Hepatocyte (in vitro differentiated cells): Measurements from ENCODE around the gene LIMA1. TPM values are rescaled to one million over a fixed set of nuclear protein-coding genes. Genes with fewer than 3 reads are reported as not detected.

ENCODE experiments used
- DNase-seq: peaks from one replicate; pipeline ENCODE4 v3.0.0-alpha.2; 2016; ENCODE audit warnings: low spot score
- H2AFZ ChIP-seq: fragments of 200-600 bp; sonication (generic); 2 replicates; pipeline ENCODE4 v1.6.0; 2016; ENCODE audit warnings: antibody characterized with exemption, mild to moderate bottlenecking
- H3K27ac ChIP-seq: fragments of 200-600 bp; sonication (generic); 2 replicates; pipeline ENCODE4 v1.5.1; 2016; ENCODE audit warnings: mild to moderate bottlenecking
- H3K27me3 ChIP-seq: fragments of 200-600 bp; sonication (generic); 2 replicates; pipeline ENCODE4 v1.6.1; 2016
- H3K36me3 ChIP-seq: fragments of 200-600 bp; sonication (generic); replicated peaks from 2 replicates; pipeline ENCODE4 v1.5.1; 2016; ENCODE audit warnings: low read depth; ENCODE audit not compliant: insufficient read depth
- H3K4me1 ChIP-seq: fragments of 200-600 bp; sonication (generic); 2 replicates; pipeline ENCODE4 v1.5.1; 2016; ENCODE audit warnings: mild to moderate bottlenecking, moderate library complexity; ENCODE audit not compliant: insufficient read depth
- H3K4me2 ChIP-seq: fragments of 200-600 bp; sonication (generic); 2 replicates; pipeline ENCODE4 v1.6.0; 2016
- H3K4me3 ChIP-seq: fragments of 200-600 bp; sonication (generic); 2 replicates; pipeline ENCODE4 v1.5.1; 2016; ENCODE audit warnings: mild to moderate bottlenecking
- H3K79me2 ChIP-seq: fragments of 200-600 bp; sonication (generic); 2 replicates; pipeline ENCODE4 v1.6.0; 2017; ENCODE audit warnings: mild to moderate bottlenecking
- H3K9me2 ChIP-seq: fragments of 200-600 bp; sonication (generic); replicated peaks from 2 replicates; pipeline ENCODE4 v1.6.0; 2017; ENCODE audit warnings: mild to moderate bottlenecking; ENCODE audit not compliant: insufficient read depth
- H3K9me3 ChIP-seq: fragments of 200-600 bp; sonication (generic); 2 replicates; pipeline ENCODE4 v1.5.1; 2016; ENCODE audit warnings: low read depth, mild to moderate bottlenecking
- H4K20me1 ChIP-seq: fragments of 200-600 bp; sonication (generic); 2 replicates; pipeline ENCODE4 v1.6.0; 2016; ENCODE audit warnings: mild to moderate bottlenecking; ENCODE audit not compliant: insufficient read depth, poor library complexity, severe bottlenecking
- EZH2 ChIP-seq: fragments of 200-600 bp; sonication (generic); IDR thresholded peaks from 2 replicates; pipeline ENCODE4 v1.6.1; 2016; ENCODE audit warnings: antibody characterized with exemption, mild to moderate bottlenecking, borderline replicate concordance
- EZH2phosphoT487 ChIP-seq: fragments of 200-600 bp; sonication (generic); IDR thresholded peaks from one replicate; pipeline ENCODE4 v1.6.1; 2018; ENCODE audit warnings: antibody characterized with exemption, mild to moderate bottlenecking, low read depth, moderate library complexity; ENCODE audit not compliant: unreplicated experiment, severe bottlenecking
- WGBS: methylation state at CpG from one replicate; pipeline ENCODE4 v1.1.6; 2016; ENCODE audit warnings: low lambda C conversion rate; ENCODE audit errors: missing lambda C conversion rate; 5-methylcytosine and 5-hydroxymethylcytosine counted together
- polyA plus RNA-seq: library from polyadenylated mRNA; unstranded; fragments of >200 nt; fragmentation: Nextera tagmentation; extraction: Ambion mirVana; gene quantifications from 2 replicates; pipeline ENCODE4 v1.2.1, GENCODE V29; 2016
- total RNA-seq: library from RNA; depleted of rRNA; stranded (reverse); fragments of >200 nt; gene quantifications from 2 replicates; pipeline ENCODE4 v1.2.3, GENCODE V29; 2014
- TF ChIP-seq, protein P1 (sequence below): fragments of 200-600 bp; sonication (generic); IDR thresholded peaks from 2 replicates; pipeline ENCODE4 v1.5.1; 2016; ENCODE audit warnings: antibody characterized with exemption, mild to moderate bottlenecking; ENCODE audit not compliant: poor library complexity

The LIMA1 gene
- total and polyA plus RNA-seq, 2 experiments from 2014 or later, result 54.8 to 84.4 TPM

DNA sequence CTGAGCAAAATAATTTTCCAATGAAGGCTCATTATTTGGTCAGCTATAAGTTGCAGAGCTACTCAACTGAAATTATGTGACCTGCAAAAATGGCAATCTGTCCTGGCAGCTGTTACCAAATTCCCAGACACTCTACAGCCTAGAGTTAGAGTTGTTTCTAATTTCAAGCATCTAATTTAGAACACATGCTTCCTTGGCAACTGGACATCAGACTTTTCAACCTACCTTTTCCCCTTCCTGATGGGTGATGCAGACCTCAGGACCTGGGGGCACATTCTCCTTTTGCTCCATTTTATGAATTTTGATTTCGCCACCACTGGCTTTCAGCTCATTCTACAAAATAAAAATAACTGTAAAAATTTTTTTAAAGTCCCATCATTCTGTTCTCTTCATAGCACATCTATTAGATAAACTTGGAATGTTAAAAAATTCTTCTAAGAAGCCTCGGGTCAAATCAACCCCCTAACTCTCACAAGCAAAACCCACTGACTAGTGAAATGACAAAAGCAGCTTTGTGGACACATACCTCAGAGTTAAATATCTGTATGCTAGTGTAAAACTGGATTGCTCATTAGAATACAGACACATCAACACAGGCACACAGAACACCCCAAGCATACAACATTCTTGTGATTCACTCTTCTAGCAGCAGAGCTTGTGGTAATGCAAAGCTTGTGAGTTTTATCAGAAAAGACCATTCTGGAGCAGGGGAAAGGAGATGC is 82.6 kb downstream of the LIMA1 start:
- 81% methylated on average over 2 of the region's 2 CpGs for WGBS
- H3K27me3 ChIP-seq, result no peaks in the 10 kb centered on the region
- TF ChIP-seq EZH2 (no peak), EZH2phosphoT487 (no peak)
- TF ChIP-seq, protein P1, sequence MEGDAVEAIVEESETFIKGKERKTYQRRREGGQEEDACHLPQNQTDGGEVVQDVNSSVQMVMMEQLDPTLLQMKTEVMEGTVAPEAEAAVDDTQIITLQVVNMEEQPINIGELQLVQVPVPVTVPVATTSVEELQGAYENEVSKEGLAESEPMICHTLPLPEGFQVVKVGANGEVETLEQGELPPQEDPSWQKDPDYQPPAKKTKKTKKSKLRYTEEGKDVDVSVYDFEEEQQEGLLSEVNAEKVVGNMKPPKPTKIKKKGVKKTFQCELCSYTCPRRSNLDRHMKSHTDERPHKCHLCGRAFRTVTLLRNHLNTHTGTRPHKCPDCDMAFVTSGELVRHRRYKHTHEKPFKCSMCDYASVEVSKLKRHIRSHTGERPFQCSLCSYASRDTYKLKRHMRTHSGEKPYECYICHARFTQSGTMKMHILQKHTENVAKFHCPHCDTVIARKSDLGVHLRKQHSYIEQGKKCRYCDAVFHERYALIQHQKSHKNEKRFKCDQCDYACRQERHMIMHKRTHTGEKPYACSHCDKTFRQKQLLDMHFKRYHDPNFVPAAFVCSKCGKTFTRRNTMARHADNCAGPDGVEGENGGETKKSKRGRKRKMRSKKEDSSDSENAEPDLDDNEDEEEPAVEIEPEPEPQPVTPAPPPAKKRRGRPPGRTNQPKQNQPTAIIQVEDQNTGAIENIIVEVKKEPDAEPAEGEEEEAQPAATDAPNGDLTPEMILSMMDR, result no peak
- H3K4me1 ChIP-seq, result peaks cover 16% of the 10 kb centered on the region
- no peaks in the 10 kb centered on the region for H3K9me2 ChIP-seq
- H3K9me3 ChIP-seq, result no peaks in the 10 kb centered on the region
- no peaks in the 10 kb centered on the region for H4K20me1 ChIP-seq
- DNase-seq, result no peak
- no peak overlapping the region for H2AFZ ChIP-seq
- H3K36me3 ChIP-seq, result no peaks in the 10 kb centered on the region
- H3K4me3 ChIP-seq, result no peak overlapping the region
- H3K4me2 ChIP-seq, result no peak overlapping the region
- no peaks in the 10 kb centered on the region for H3K79me2 ChIP-seq
- peak overlapping the region; percentile 80 for H3K27ac ChIP-seq

DNA sequence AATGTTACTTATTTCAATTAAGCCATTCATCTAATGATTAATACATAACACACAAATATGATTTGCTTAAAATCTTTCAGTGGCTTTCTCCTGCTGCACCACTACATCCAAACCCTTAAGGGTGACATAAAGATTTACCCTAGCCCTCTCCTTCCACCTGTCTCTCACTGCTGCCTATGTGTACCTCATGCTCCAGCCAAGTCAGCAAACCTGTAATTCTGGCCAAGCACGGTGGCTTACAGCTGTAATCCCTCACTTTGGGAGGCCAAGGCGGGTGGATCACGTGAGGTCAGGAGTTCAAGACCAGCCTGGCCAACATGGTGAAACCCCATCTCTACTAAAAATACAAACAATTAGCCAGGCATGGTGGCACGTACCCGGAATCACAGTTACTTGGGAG is 84.5 kb downstream of the LIMA1 start:
- Histone ChIP-seq H3K9me2 (no peaks in the 10 kb centered on the region), H3K79me2 (no peaks in the 10 kb centered on the region), H2AFZ (no peak overlapping the region), H3K36me3 (no peaks in the 10 kb centered on the region), H3K27me3 (no peaks in the 10 kb centered on the region), H3K4me3 (no peak overlapping the region), H3K9me3 (no peaks in the 10 kb centered on the region), H3K4me2 (no peak overlapping the region), H3K27ac (no peak overlapping the region), H4K20me1 (no peaks in the 10 kb centered on the region), H3K4me1 (peaks cover 16% of the 10 kb centered on the region)
- 88% methylated on average over 5 of the region's 5 CpGs for WGBS
- no peak for DNase-seq
- TF ChIP-seq EZH2, result no peak
- TF ChIP-seq EZH2phosphoT487, result no peak
- TF ChIP-seq, protein P1, result no peak

DNA sequence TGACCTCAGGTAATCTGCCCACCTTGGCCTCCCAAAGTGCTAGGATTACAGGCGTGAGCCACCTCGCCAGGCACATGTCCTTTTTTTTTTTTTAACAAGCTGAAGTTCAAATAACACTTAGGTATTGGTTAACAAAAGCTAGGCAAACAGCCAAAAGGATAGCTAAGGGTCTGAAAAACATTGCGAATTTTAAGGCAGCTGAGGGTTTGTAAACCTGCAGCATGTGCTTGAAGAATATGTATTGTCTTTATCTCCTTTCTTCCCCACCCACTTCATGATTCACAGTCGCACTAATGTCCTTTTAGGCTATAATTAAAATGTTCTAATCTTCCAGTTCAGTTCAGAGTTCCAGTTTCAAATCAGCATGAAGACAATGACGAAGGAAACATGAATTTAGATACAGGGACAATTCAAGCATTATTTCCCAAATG is 86.0 kb downstream of the LIMA1 start:
- no peak for DNase-seq
- no peaks in the 10 kb centered on the region for H3K36me3 ChIP-seq

More for the DNA sequence above, 86.0 kb downstream of the LIMA1 start:
- Histone ChIP-seq H3K79me2 (no peaks in the 10 kb centered on the region), H3K27ac (peak overlapping the region; percentile 5), H3K4me3 (no peak overlapping the region), H3K9me2 (no peaks in the 10 kb centered on the region), H4K20me1 (no peaks in the 10 kb centered on the region), H3K27me3 (no peaks in the 10 kb centered on the region), H3K9me3 (no peaks in the 10 kb centered on the region), H3K4me2 (no peak overlapping the region), H3K4me1 (peaks cover 12% of the 10 kb centered on the region), H2AFZ (no peak overlapping the region)
- 71% methylated on average over 5 of the region's 5 CpGs for WGBS
- TF ChIP-seq, protein P1, result no peak
- TF ChIP-seq EZH2phosphoT487 (no peak), EZH2 (no peak)
